Activated CD4-positive, alpha-beta T cell treated with anti-CD3 and anti-CD28 coated beads, Interleukin-2, amount 50 U/mL, for 16 hours (primary cell): Measurements from ENCODE around the gene ATP5F1E.

Experiments used
- DNase-seq: peaks from one replicate; pipeline ENCODE4 v3.0.0-alpha.2; 2020

Gene ATP5F1E

DNA sequence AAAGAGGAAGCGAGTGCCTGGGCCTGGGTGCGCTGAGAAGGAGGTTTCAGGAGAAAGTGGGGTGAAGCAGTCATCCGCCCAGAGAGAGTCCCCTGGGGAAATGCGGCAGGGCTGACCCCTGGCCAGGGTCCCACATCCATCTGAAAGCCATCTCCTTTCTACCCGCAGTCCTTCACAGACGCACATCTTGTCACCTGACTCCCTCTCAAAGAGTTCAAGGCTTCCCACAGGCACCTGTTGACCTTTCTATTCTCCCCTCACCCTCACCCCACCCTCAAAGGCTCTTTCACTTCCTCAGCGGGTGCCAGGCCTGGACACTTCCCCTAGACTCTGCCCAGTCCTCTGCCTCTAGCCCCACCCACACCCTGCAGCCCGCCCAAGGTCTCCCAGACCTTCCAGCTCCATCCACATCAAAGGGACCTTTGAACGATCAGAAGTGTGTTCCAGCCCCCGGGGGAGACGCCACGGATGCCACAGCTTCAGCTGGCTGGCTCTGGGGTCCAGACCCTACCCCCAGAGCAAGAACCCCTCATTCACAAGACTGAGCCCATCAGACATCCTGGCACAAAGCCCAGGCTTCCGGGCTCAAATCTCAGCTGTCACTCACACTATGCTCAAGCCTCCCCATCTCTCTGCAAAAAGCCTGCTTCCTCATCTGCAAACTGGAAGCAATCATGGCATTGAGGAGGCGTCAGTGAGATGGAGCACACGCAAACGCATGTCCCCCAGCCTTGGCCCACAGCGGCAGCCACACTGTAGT is 27.2 kb downstream of the ATP5F1E start:
- DNase-seq: no peak

GRCh38 chr20:59004493-59004762 is 27.7 kb downstream of the ATP5F1E start:
- no peak for DNase-seq

GRCh38 chr20:59003836-59004492 is 28.2 kb downstream of the ATP5F1E start:
- no peak for DNase-seq

GRCh38 chr20:59002874-59003399 is 29.2 kb downstream of the ATP5F1E start:
- no peak for DNase-seq

- no peak for DNase-seq
Measured at GRCh38 chr20:59002388-59002787, 29.7 kb downstream of the ATP5F1E start.

DNA sequence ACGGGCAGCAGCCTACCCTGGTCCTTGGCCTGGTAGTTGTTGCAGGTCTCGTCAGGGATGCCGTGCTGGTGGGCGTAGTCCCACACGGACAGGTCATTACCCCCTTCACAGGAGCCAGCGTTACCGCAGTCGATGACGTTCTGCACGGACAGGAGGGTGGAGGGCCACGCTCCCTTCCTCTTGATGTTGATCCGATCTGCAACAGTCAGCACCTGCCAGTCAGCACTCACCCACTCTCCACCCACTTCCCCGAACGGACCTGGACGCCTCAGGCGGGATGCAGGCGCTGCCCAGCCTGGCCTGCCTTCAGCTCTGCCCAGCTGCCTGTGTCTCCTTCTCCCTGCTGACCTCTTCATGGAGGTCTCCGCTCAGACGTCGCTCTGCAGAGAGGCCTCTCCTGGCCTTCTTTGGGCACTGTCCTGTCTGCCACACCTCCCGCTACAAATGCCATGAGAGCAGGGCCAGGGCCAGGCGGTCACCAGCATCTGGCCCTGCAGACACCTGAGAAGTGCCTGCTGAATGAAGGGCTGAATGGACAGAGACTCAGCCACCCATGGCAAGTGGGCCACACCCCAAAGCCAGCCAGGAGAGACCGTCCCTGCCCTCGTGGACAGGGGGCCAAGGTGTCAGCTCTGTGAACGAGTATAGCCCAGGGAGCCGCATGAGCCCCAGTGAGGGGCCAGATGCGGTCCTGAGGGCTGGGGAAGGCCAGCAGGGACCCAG is 30.5 kb downstream of the ATP5F1E start:
- DNase-seq: no peak

DNA sequence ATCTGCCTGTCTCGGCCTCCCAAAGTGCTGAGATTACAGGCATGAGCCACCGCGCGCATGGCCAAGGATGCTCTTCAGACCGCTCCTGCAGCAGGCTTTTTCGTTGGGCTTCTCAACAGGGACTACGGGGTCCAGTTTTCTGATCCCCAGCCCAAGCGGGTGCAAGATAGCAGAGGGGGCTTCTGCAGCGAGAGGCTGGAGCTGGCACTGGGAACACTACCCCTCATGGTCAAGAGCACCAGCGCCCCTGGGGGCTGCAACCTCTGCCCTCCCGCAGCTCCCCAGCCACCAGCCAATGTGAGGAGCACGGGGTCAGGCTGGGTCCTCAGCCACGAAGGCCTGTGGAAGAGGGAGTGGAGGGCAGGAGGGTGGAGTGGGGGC is 31.1 kb downstream of the ATP5F1E start:
- DNase-seq: no peak

DNA sequence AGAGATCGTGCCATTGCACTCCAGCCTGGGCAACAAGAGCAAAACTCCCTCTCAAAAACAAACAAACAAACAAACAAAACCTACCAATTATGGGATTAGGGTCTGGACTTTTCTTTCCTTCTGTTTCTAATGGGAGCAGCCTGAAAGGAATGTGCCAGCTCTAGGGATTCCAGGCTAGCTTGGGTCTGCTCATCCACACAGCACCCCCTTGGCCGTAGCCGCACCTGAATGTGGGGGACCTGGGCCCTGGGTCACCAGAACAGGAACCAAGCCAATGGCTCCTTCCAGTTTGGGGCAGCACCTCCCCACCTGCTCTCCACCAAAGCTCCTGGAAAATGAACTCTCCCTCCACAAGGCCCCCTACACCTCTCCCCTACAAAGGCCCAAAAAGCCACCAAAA is 31.8 kb downstream of the ATP5F1E start:
- DNase-seq: no peak

DNA sequence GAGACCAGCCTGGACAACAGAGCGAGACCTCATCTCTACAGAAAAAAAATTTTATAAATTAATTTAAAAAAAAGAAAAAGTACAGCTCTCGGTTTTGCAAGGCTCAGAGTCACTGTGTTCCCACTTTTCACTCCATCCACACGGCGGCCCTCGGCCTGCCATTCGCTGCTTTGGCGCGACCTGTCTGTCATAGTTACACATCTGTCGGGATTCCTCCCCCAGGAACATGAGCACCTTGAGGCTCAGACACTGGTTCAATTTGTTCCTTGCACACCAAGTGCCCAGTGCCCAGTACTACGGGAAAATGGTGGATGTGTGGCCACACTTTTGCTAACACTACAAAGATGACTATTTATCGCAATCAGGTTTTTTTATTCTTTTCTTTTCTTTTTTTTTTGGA is 33.5 kb downstream of the ATP5F1E start:
- DNase-seq: no peak

GRCh38 chr20:58997141-58997770 is 34.9 kb downstream of the ATP5F1E start:
- no peak for DNase-seq

GRCh38 chr20:58996226-58996611 is 35.9 kb downstream of the ATP5F1E start:
- DNase-seq: no peak

- no peak for DNase-seq
Measured at GRCh38 chr20:58995461-58996225, 36.5 kb downstream of the ATP5F1E start.

DNA sequence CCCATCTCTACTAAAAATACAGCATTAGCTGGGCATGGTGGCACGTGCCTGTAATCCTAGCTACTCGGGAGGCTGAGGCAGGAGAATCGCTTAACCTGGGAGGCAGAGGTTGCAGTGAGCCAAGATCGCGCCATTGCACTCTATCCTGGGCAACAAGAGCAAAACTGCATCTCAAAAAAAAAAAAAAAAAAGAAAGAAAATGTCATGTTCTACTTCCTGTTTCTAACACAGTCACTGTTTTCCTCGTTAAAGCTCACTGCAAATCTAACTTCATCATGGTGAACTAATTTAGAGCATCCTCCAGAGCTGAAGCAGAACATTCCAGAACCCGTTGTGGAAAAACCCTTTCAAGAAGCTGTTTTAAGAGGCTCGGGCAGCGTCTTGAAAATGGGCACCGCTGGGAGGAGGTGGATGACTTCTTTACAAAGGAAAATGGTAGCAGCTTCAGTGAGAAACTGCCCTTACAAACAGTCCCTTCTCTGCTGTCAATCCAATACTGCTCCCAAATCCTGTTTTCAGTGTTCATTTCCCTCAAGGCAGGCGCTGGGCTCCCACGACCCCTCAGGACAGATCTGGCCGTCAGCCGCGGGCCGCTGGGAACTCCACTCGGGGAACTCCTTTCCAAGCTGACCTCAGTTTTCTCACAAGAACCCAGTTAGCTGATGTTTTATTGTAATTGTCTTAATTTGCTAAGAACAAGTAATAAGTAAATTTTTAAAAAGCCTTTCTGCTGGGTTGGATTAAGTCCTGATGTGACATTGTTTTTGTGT is 37.6 kb downstream of the ATP5F1E start:
- no peak for DNase-seq

DNA sequence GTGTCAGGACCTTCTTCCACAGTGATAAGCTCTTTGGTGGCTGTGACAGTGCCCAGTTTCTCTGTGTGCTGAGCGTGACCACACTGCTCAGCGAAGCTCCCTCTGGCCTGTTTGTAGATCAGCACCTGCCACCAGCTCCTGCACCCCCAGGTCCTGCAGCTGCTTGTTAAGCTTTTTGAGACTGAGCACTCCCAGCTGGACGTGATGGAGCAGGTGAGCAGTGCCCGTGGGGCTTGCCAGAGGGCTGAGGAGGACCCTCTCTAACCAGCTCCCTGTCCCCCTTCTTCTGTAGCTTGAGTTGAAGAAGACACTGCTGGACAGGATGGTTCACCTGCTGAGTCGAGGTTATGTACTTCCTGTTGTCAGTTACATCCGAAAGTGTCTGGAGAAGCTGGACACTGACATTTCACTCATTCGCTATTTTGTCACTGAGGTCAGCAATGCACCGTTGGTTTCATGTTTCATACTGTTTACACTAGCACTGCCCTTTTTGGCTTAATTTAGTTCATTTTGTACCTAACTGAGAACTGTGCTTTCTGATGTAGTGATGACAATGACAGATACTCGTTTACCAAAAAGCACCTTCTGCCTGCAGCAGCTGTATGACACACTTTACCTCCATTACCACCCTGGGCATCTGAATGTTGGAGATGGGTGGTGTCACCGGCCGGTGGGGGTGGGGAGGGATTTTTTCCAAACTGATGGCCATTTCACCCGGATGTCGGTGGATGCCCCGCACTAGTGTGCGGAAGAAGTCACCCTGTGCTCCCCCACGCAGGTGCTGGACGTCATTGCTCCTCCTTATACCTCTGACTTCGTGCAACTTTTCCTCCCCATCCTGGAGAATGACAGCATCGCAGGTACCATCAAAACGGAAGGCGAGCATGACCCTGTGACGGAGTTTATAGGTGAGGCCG is 38.5 kb downstream of the ATP5F1E start:
- no peak for DNase-seq

DNA sequence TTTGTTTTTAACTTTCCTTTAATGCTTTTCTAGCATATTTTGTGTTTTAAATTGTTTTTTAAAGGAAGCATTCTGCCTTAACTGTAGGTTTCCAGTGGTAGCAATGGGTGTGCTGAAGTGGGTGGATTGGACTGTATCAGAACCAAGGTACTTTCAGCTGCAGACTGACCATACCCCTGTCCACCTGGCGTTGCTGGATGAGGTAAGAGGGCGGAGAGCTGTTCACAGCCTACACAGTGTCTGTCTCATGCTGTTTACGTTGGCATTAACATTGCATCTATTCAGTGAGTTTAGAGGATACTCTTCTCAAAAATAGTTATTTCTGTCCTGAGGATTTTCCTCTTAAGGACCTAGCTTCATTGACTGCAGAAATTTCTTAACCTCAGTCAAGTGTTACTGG is 39.2 kb downstream of the ATP5F1E start:
- DNase-seq: no peak

GRCh38 chr20:58991715-58992114 is 40.4 kb downstream of the ATP5F1E start:
- DNase-seq: no peak

DNA sequence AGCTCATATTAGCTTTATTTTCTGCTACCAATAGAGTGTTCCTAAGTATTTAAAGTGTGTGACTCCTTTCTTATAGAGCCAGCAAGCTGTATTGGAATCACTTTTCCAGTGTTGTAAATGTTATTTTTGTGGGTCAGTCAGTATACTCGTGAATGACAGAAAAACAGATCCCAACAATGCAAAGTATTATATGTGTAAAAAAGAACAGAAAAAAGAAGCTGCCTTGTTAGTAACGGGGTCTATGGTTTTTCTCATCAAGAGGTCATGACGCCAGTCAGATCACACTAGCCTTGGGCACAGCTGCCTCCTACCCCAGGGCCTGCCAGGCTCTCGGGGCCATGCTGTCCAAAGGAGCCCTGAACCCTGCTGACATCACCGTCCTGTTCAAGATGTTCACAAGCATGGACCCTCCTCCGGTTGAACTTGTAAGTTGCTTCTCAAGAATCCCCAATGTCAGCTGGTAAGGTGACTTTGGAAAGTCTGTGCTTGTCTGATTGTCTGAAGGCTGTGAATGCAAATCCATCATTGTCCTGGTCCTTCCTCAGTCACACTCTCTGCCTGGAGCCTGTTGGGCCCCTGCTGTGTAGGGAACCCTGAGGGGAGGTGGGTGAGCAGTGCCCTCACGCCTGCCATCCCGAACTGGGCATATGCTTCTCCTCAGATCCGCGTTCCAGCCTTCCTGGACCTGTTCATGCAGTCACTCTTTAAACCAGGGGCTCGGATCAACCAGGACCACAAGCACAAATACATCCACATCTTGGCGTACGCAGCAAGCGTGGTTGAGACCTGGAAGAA is 41.3 kb downstream of the ATP5F1E start:
- no peak for DNase-seq

DNA sequence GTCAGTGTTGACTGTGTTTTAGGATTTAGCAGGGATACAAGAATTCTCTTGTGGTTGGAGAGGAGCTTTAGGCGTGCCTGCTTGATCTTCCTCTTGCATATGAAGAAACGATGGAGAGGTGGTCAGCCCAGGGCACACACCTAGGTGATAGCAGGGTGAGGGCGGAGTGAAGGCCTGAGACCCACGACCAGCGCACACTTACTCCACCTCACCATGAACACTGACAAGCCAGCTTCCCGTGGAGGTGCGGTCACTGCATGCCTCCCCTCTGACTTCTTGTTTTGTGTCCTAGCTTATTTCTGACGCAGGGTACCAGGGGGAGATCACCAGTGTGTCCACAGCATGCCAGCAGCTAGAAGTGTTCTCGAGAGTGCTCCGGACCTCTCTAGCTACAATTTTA is 42.9 kb downstream of the ATP5F1E start:
- DNase-seq: no peak

DNA sequence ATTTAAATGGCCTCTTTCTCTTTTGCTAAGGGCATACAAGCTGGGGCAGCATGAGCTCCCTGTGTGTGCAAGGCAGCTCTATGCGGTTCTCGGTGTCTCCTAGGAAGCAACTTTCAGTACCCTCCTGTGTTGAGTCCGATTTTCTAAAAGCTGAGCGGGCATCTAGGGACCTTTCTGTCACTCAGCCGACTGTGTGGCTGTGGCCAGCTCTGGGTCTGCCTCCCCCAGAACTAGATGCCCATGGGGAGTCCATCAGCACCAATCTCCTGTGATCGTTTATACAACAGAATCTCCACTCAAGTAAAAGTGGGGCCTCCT is 43.6 kb downstream of the ATP5F1E start:
- DNase-seq: no peak
